ENCODE data around the gene LHFPL3.

DNA sequence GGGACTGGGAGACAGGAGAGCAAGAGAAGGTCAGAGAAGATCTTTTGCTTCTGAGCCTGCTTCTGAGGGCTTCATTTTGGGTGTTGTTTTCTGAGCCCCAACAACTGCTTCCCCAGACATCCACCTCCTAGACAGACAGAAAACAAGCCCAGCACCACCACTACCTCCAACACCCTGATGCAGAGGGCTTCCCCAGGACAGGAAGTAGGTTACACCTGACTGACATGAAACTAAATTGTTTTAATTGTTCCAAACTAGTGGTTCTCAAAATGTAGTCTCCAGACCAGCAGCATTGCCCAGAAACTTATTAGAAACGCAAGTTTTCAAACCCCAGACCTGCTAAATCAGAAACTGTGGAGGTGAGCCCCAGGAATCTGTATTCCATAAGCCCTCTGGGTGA lies 522.0 kb downstream of the LHFPL3 start:
- TF ChIP-seq, protein P1, sequence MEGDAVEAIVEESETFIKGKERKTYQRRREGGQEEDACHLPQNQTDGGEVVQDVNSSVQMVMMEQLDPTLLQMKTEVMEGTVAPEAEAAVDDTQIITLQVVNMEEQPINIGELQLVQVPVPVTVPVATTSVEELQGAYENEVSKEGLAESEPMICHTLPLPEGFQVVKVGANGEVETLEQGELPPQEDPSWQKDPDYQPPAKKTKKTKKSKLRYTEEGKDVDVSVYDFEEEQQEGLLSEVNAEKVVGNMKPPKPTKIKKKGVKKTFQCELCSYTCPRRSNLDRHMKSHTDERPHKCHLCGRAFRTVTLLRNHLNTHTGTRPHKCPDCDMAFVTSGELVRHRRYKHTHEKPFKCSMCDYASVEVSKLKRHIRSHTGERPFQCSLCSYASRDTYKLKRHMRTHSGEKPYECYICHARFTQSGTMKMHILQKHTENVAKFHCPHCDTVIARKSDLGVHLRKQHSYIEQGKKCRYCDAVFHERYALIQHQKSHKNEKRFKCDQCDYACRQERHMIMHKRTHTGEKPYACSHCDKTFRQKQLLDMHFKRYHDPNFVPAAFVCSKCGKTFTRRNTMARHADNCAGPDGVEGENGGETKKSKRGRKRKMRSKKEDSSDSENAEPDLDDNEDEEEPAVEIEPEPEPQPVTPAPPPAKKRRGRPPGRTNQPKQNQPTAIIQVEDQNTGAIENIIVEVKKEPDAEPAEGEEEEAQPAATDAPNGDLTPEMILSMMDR (IDR thresholded peaks at IDR 0.05), result no peak
- no peak for TF ChIP-seq ZFX (IDR thresholded peaks at IDR 0.05; ENCODE audit: borderline replicate concordance)
